ENCODE data around the gene AEBP2.
"Not testable (repeated sequence)": the region's sequence is repeated elsewhere in the genome, so short reads cannot be mapped to it uniquely, and the experiment has no call there.

Gene AEBP2

GRCh38 chr12:19451196-19451595, 11.9 kb downstream of the AEBP2 start:
- in situ Hi-C loops (cut with MboI; ENCODE audit: low sequenced_read_pairs): no loop called here

- in situ Hi-C loops (cut with MboI; ENCODE audit: low sequenced_read_pairs): no loop called here
These were observed 14.7 kb downstream of the AEBP2 start for GRCh38 chr12:19453961-19454360.

- in situ Hi-C loops (cut with MboI; ENCODE audit: low sequenced_read_pairs): no loop called here
These were observed 15.5 kb downstream of the AEBP2 start for GRCh38 chr12:19454837-19455236.

- in situ Hi-C loops (cut with MboI; ENCODE audit: low sequenced_read_pairs): no loop called here
These were observed 16.9 kb downstream of the AEBP2 start for GRCh38 chr12:19456176-19456575.

- in situ Hi-C loops (cut with MboI; ENCODE audit: low sequenced_read_pairs): no loop called here
These were observed 18.3 kb downstream of the AEBP2 start for GRCh38 chr12:19457561-19457960.

GRCh38 chr12:19458733-19459132, 19.4 kb downstream of the AEBP2 start:
- in situ Hi-C loops (cut with MboI; ENCODE audit: low sequenced_read_pairs): no loop called here

- in situ Hi-C loops (cut with MboI; ENCODE audit: low sequenced_read_pairs): no loop called here
These were observed 22.7 kb downstream of the AEBP2 start for GRCh38 chr12:19461999-19462398.

- in situ Hi-C loops (cut with MboI; ENCODE audit: low sequenced_read_pairs): no loop called here
These were observed 23.1 kb downstream of the AEBP2 start for GRCh38 chr12:19462406-19462805.

GRCh38 chr12:19464192-19464580, 24.9 kb downstream of the AEBP2 start:
- in situ Hi-C loops (cut with MboI; ENCODE audit: low sequenced_read_pairs): no loop called here

GRCh38 chr12:19465711-19466110, 26.4 kb downstream of the AEBP2 start:
- in situ Hi-C loops (cut with MboI; ENCODE audit: low sequenced_read_pairs): no loop called here

GRCh38 chr12:19474147-19474546, 34.9 kb downstream of the AEBP2 start:
- in situ Hi-C loops (cut with MboI; ENCODE audit: low sequenced_read_pairs): no loop called here

- in situ Hi-C loops (cut with MboI; ENCODE audit: low sequenced_read_pairs): not testable (repeated sequence)
These were observed 36.7 kb downstream of the AEBP2 start for GRCh38 chr12:19475884-19476505.

GRCh38 chr12:19477071-19477470, 37.8 kb downstream of the AEBP2 start:
- in situ Hi-C loops (cut with MboI; ENCODE audit: low sequenced_read_pairs): no loop called here

- in situ Hi-C loops (cut with MboI; ENCODE audit: low sequenced_read_pairs): no loop called here
These were observed 41.2 kb downstream of the AEBP2 start for GRCh38 chr12:19480459-19480858.

- in situ Hi-C loops (cut with MboI; ENCODE audit: low sequenced_read_pairs): no loop called here
These were observed 42.7 kb downstream of the AEBP2 start for GRCh38 chr12:19482036-19482435.

- in situ Hi-C loops (cut with MboI; ENCODE audit: low sequenced_read_pairs): no loop called here
These were observed 43.3 kb downstream of the AEBP2 start for GRCh38 chr12:19482551-19483109.

- in situ Hi-C loops (cut with MboI; ENCODE audit: low sequenced_read_pairs): no loop called here
These were observed 44.4 kb downstream of the AEBP2 start for GRCh38 chr12:19483727-19484126.

- in situ Hi-C loops (cut with MboI; ENCODE audit: low sequenced_read_pairs): no loop called here
These were observed 45.4 kb downstream of the AEBP2 start for GRCh38 chr12:19484738-19485137.

GRCh38 chr12:19485240-19485639, 45.9 kb downstream of the AEBP2 start:
- in situ Hi-C loops (cut with MboI; ENCODE audit: low sequenced_read_pairs): no loop called here

- in situ Hi-C loops (cut with MboI; ENCODE audit: low sequenced_read_pairs): no loop called here
These were observed 49.9 kb downstream of the AEBP2 start for GRCh38 chr12:19489168-19489567.

GRCh38 chr12:19490908-19491307, 51.6 kb downstream of the AEBP2 start:
- in situ Hi-C loops (cut with MboI; ENCODE audit: low sequenced_read_pairs): no loop called here

- in situ Hi-C loops (cut with MboI; ENCODE audit: low sequenced_read_pairs): no loop called here
These were observed 52.6 kb downstream of the AEBP2 start for GRCh38 chr12:19491863-19492262.

Measured in HL-60/S4 (cell line).